HepG2 (cell line): Measurements from ENCODE around the gene SECTM1. TPM values are rescaled to one million over a fixed set of nuclear protein-coding genes. Genes with fewer than 3 reads are reported as not detected.

Source experiments
- ATAC-seq: fragments of 200-7000 bp; cut with Tn5 transposase; 3 replicates; pipeline ENCODE4 v1.9.1; 2020; ENCODE audit warnings: mild to moderate bottlenecking, moderate library complexity
- BruUV-seq: library from RNA; stranded (reverse); fragments of 400-500 nt; replicated peaks from 2 replicates; lab custom pipeline; 2021; lab: Mats Ljungman, UMichigan
- CTCF ChIA-PET: fragments of 300-600 bp; formaldehyde crosslinking; extraction: SDS; loops from one replicate; lab custom pipeline; 2021; ENCODE audit warnings: low total read pairs, inconsistent platforms, low intra/inter-chr PET ratio; lab: Yijun Ruan, JAX
- POLR2A ChIA-PET: fragments of 350-600 bp; sonication (Branson Sonifier 250); formaldehyde crosslinking; loops from one replicate; lab custom pipeline; 2020; ENCODE audit warnings: antibody characterized with exemption, inconsistent platforms; lab: Yijun Ruan, JAX
- DNase-seq: peaks from one replicate; pipeline ENCODE4 v3.0.0-alpha.2; 2015; ENCODE audit warnings: low spot score
- FAIRE-seq: peaks from 3 replicates; lab custom pipeline; 2011; peaks lifted over from hg19 to GRCh38; lab: Jason Lieb, UNC
- H2AFZ ChIP-seq: one replicate; pipeline ENCODE4 v1.6.1; 2011; ENCODE audit warnings: low read length, inconsistent platforms
- H3K27ac ChIP-seq: fragments of 300-600 bp; 3 replicates; pipeline ENCODE4 v1.8.0; 2011; ENCODE audit warnings: mixed run types, mild to moderate bottlenecking, mixed read lengths, low read length, inconsistent platforms; ENCODE audit not compliant: insufficient read depth; ENCODE audit errors: extremely low read length
- H3K27me3 ChIP-seq, 2 experiments: fragments of 200-600 bp in 1 of 2; 2 replicates in 1 of 2; 3 replicates in 1 of 2; pipeline versions ENCODE4 v1.6.0 to v1.8.0; 2011; ENCODE audit warnings: low read length in 2 of 2, mild to moderate bottlenecking in 2 of 2, moderate library complexity in 2 of 2, inconsistent platforms in 1 of 2; ENCODE audit not compliant: insufficient read depth in 2 of 2, control insufficient read depth in 1 of 2
- H3K36me3 ChIP-seq, 2 experiments: fragments of 200-600 bp in 1 of 2; replicated peaks in 1 of 2; 2 replicates in 1 of 2; 3 replicates in 1 of 2; pipeline versions ENCODE4 v1.5.1 to v1.8.0; 2011; ENCODE audit warnings: low read length in 2 of 2, inconsistent platforms in 1 of 2; ENCODE audit not compliant: insufficient read depth in 2 of 2, control insufficient read depth in 1 of 2
- H3K4me1 ChIP-seq: 2 replicates; pipeline ENCODE4 v1.5.1; 2012; ENCODE audit warnings: low read length, inconsistent platforms; ENCODE audit not compliant: insufficient read depth
- H3K4me2 ChIP-seq: 2 replicates; pipeline ENCODE4 v1.6.0; 2011; ENCODE audit warnings: low read depth, low read length, inconsistent platforms
- H3K4me3 ChIP-seq, 3 experiments: fragments of 200-600 bp in 1 of 3; sonication (generic), shearing (Covaris generic) in 1 of 3; replicated peaks in 1 of 3; 2 replicates each; pipeline ENCODE4 v1.5.1; 2011 to 2016; ENCODE audit warnings: low read length in 3 of 3, inconsistent platforms in 2 of 3, low read depth in 2 of 3, mild to moderate bottlenecking in 2 of 3, control low read depth in 1 of 3, mixed read lengths in 1 of 3; ENCODE audit not compliant: insufficient read depth in 1 of 3
- H3K79me2 ChIP-seq: one replicate; pipeline ENCODE4 v1.6.1; 2011; ENCODE audit warnings: low read length, inconsistent platforms; ENCODE audit not compliant: insufficient read depth
- H3K9ac ChIP-seq: 2 replicates; pipeline ENCODE4 v1.6.0; 2011; ENCODE audit warnings: mild to moderate bottlenecking, low read depth, low read length, inconsistent platforms; ENCODE audit not compliant: insufficient read depth
- H3K9me3 ChIP-seq: 2 replicates; pipeline ENCODE4 v1.5.1; 2012; ENCODE audit warnings: mild to moderate bottlenecking, low read length
- H4K20me1 ChIP-seq: 2 replicates; pipeline ENCODE4 v1.6.0; 2011; ENCODE audit warnings: inconsistent platforms, mild to moderate bottlenecking, low read length, moderate library complexity; ENCODE audit not compliant: insufficient read depth
- CCAR2 ChIP-seq: fragments of 200-400 bp; formaldehyde crosslinking; optimal IDR thresholded peaks from 2 replicates; pipeline ENCODE3; 2018; ENCODE audit warnings: low read depth, mild to moderate bottlenecking, low read length, moderate library complexity
- GZF1 ChIP-seq: sonication (generic); formaldehyde crosslinking; IDR thresholded peaks from 2 replicates; pipeline ENCODE4 v1.5.1; 2020; ENCODE audit warnings: mild to moderate bottlenecking, missing genetic modification reagents
- HMGA1 ChIP-seq: sonication (generic); formaldehyde crosslinking; conservative IDR thresholded peaks from 2 replicates; pipeline ENCODE4 v1.4.0; 2020; ENCODE audit warnings: missing genetic modification reagents
- MZF1 ChIP-seq: sonication (generic); formaldehyde crosslinking; IDR thresholded peaks from 2 replicates; pipeline ENCODE4 v1.8.1; 2023; ENCODE audit warnings: mild to moderate bottlenecking, missing genetic modification reagents, borderline replicate concordance
- PAF1 ChIP-seq: IDR thresholded peaks from 2 replicates; pipeline ENCODE4 v1.6.1; 2016; ENCODE audit warnings: missing genetic modification reagents, missing compliant biosample characterization
- SAP130 ChIP-seq: IDR thresholded peaks from 2 replicates; pipeline ENCODE4 v1.6.1; 2016; ENCODE audit warnings: low read depth
- ZNF12 ChIP-seq: sonication (generic); formaldehyde crosslinking; IDR thresholded peaks from 2 replicates; pipeline ENCODE4 v1.5.0; 2020; ENCODE audit warnings: missing genetic modification reagents
- ZNF180 ChIP-seq: sonication (generic); formaldehyde crosslinking; IDR thresholded peaks from 2 replicates; pipeline ENCODE4 v1.4.0; 2020; ENCODE audit warnings: low read depth, missing genetic modification reagents, borderline replicate concordance
- ZNF224 ChIP-seq: sonication (generic); formaldehyde crosslinking; IDR thresholded peaks from 2 replicates; pipeline ENCODE4 v1.5.0; 2020; ENCODE audit warnings: mild to moderate bottlenecking, missing genetic modification reagents
- ZNF235 ChIP-seq: sonication (generic); formaldehyde crosslinking; IDR thresholded peaks from 2 replicates; pipeline ENCODE4 v1.8.1; 2023; ENCODE audit warnings: mild to moderate bottlenecking, missing genetic modification reagents, borderline replicate concordance
- ZNF280D ChIP-seq: sonication (generic); formaldehyde crosslinking; IDR thresholded peaks from 2 replicates; pipeline ENCODE4 v1.5.1; 2020; ENCODE audit warnings: mild to moderate bottlenecking, missing genetic modification reagents
- ZNF775 ChIP-seq: sonication (generic); formaldehyde crosslinking; IDR thresholded peaks from 2 replicates; pipeline ENCODE4 v1.4.0; 2020; ENCODE audit warnings: missing genetic modification reagents, mild to moderate bottlenecking, moderate library complexity, borderline replicate concordance
- ZNF782 ChIP-seq: sonication (generic); formaldehyde crosslinking; IDR thresholded peaks from 2 replicates; pipeline ENCODE4 v1.4.0; 2020; ENCODE audit warnings: missing genetic modification reagents, mild to moderate bottlenecking, borderline replicate concordance
- ZNF788 ChIP-seq: sonication (generic); formaldehyde crosslinking; IDR thresholded peaks from 2 replicates; pipeline ENCODE4 v1.5.0; 2020; ENCODE audit warnings: mild to moderate bottlenecking, missing genetic modification reagents, borderline replicate concordance
- WGBS: methylation state at CpG from one replicate; pipeline ENCODE4 v1.1.6; 2017; ENCODE audit warnings: low lambda C conversion rate; 5-methylcytosine and 5-hydroxymethylcytosine counted together
- in situ Hi-C: cut with HindIII; loops from 2 replicates; pipeline ENCODE4 v1.10.0; 2017; ENCODE audit warnings: low pct_unique_long_range_greater_than_20kb; ENCODE audit not compliant: extremely low pct_ligation_motif_present
- intact Hi-C: fragments of 100-400 bp; cut with micrococcal nuclease; formaldehyde crosslinking; loops from one replicate; pipeline ENCODE4 v1.10.0; 2022; ENCODE audit not compliant: unreplicated experiment
- polyA plus RNA-seq, 8 experiments: library from polyadenylated mRNA; depleted of rRNA in 3 of 8; stranded (reverse) in 7 of 8; unstranded in 1 of 8; fragments of >200 nt; fragmentation: Illumina TruSeq in 4 of 8; extraction: Trizol in 4 of 8; gene quantifications; 2 replicates each; pipeline versions ENCODE4 v1.2.1 to v1.2.3, GENCODE V29; 2011 to 2016; ENCODE audit warnings: low read depth in 4 of 8, missing spikeins in 1 of 8, mixed read lengths in 1 of 8; ENCODE audit not compliant: insufficient read depth in 1 of 8
- total RNA-seq, 5 experiments: library from RNA; depleted of rRNA; stranded (reverse); fragments of >200 nt; fragmentation: Illumina TruSeq; extraction: Trizol; gene quantifications; 2 replicates each; pipeline ENCODE4 v1.2.3, GENCODE V29; 2016; ENCODE audit warnings: low read depth in 1 of 5
- TF ChIP-seq, protein P1 (sequence below): sonication (generic); formaldehyde crosslinking; conservative IDR thresholded peaks from 2 replicates; pipeline ENCODE4 v1.8.1; 2023; ENCODE audit warnings: missing genetic modification reagents
- TF ChIP-seq, protein P2 (sequence below): sonication (generic); formaldehyde crosslinking; IDR thresholded peaks from 2 replicates; pipeline ENCODE4 v1.5.0; 2020; ENCODE audit warnings: missing genetic modification reagents

The SECTM1 gene
- total and polyA plus RNA-seq, 2 of the 13 experiments (the other 11 are each of a cell fraction or from before 2014, with no cell fraction given) = 3.5 to 5.3 TPM

DNA sequence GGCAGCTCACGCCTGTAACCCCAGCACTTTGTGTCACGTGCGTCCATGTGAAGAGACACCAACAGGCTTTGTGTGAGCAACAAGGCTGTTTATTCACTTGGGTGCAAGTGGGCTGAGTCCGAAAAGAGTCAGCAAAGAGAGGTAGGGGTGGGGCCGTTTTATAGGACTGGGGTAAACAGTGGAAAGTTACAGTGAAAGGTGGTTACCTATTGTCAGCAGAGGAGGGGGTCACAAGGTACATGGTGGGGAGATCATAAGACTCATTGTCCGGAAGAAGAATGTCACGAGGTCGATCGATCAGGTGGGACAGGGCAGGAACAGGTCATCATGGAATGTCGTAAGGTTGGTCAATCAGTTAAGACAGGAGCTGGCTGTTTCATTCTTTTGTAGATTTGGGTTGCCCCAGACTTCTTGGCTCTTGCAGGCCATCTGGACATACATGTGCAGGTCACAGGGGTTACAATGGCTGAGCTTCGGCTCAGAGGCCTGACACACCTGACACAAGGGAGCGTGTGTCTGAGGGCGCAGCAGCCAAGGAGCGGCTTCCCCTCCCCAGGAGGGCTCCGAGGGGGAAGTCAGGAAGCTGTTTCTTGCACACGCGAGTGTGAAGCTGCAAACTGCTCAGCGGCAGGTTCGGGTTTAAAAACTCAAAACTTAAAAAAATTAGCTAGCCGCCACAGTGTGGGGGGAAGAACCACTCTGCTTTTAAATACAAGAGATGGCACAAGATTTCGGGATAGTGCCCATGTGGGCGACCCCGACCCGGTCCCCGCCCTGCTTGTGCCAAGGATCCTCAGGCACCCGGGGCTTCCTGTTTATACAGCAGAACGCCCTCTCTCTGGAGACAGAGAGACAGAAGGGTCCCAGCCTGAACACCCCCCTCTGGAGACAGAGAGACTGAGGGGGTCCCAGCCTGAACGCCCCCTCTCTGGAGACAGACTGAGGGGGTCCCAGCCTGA, 13.1 kb upstream of the SECTM1 start:
- FAIRE-seq = peak; percentile 99
- POLR2A ChIA-PET = interaction anchor here (0.8 to 12.3 kb wide), 29 partner anchors 10 to 222 kb away, joined by 3 to 227 read pairs (median 5); partner anchors contain the start of genes CD7 and FOXK2
- TF ChIP-seq ZNF788 (peak; percentile 88; the same call in 1 of the 2 replicates), ZNF782 (CRISPR knock-in tag) (0 out of 2 replicates have a peak, but pooled peaks have one; percentile 30), ZNF235 (CRISPR knock-in tag) (peak; percentile 47; the same call in 1 of the 2 replicates), SAP130 (CRISPR knock-in tag) (peak; percentile 96), HMGA1 (CRISPR knock-in tag) (no peak), ZNF280D (peak; percentile 60; the same call in 1 of the 2 replicates), ZNF224 (no peak), GZF1 (peak; percentile 63; the same call in 1 of the 2 replicates), MZF1 (peak; percentile 62; the same call in 1 of the 2 replicates), ZNF775 (no peak), CCAR2 (no peak), ZNF180 (CRISPR knock-in tag) (no peak), ZNF12 (CRISPR knock-in tag) (peak; percentile 87), PAF1 (CRISPR knock-in tag) (0 out of 2 replicates have a peak, but pooled peaks have one; percentile 44)
- TF ChIP-seq, protein P1, sequence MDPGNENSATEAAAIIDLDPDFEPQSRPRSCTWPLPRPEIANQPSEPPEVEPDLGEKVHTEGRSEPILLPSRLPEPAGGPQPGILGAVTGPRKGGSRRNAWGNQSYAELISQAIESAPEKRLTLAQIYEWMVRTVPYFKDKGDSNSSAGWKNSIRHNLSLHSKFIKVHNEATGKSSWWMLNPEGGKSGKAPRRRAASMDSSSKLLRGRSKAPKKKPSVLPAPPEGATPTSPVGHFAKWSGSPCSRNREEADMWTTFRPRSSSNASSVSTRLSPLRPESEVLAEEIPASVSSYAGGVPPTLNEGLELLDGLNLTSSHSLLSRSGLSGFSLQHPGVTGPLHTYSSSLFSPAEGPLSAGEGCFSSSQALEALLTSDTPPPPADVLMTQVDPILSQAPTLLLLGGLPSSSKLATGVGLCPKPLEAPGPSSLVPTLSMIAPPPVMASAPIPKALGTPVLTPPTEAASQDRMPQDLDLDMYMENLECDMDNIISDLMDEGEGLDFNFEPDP (CRISPR knock-in tag) = no peak
- TF ChIP-seq, protein P2, sequence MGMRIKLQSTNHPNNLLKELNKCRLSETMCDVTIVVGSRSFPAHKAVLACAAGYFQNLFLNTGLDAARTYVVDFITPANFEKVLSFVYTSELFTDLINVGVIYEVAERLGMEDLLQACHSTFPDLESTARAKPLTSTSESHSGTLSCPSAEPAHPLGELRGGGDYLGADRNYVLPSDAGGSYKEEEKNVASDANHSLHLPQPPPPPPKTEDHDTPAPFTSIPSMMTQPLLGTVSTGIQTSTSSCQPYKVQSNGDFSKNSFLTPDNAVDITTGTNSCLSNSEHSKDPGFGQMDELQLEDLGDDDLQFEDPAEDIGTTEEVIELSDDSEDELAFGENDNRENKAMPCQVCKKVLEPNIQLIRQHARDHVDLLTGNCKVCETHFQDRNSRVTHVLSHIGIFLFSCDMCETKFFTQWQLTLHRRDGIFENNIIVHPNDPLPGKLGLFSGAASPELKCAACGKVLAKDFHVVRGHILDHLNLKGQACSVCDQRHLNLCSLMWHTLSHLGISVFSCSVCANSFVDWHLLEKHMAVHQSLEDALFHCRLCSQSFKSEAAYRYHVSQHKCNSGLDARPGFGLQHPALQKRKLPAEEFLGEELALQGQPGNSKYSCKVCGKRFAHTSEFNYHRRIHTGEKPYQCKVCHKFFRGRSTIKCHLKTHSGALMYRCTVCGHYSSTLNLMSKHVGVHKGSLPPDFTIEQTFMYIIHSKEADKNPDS (CRISPR knock-in tag) = 0 out of 2 replicates have a peak, but pooled peaks have one; percentile 50

More for the DNA sequence above, 13.1 kb upstream of the SECTM1 start:
- no peaks in the 10 kb centered on the region for H3K9me3 ChIP-seq
- peak overlapping the region; percentile 58 for H3K4me2 ChIP-seq
- intact Hi-C loops = loop anchor here (2.0 kb wide), 1 partner anchor 66 kb away; no protein-coding TSS in a partner anchor
- H3K4me1 ChIP-seq = peaks cover 94% of the 10 kb centered on the region
- no peaks in the 10 kb centered on the region for H3K36me3 ChIP-seq
- H3K4me3 ChIP-seq = no peak overlapping the region; a peak in 1 of 6 replicates
- H4K20me1 ChIP-seq = no peaks in the 10 kb centered on the region
- in situ Hi-C loops = no loop called here
- H2AFZ ChIP-seq = no peak overlapping the region
- H3K27me3 ChIP-seq = no peaks in the 10 kb centered on the region
- H3K9ac ChIP-seq = peak overlapping the region; percentile 66
- peaks cover 17% of the 10 kb centered on the region for H3K79me2 ChIP-seq
- CTCF ChIA-PET = no interaction called here
- BruUV-seq = TSS peak; percentile 98
- H3K27ac ChIP-seq = peak overlapping the region; percentile 83
- ATAC-seq (peak; percentile 24), DNase-seq (peak; percentile 100)
- WGBS = 25% methylated on average over 26 of the region's 28 CpGs
